ENCODE measurements around the gene RSL1D1. TPM values are rescaled to one million over a fixed set of nuclear protein-coding genes. Genes with fewer than 3 reads are reported as not detected.

The RSL1D1 gene
- total RNA-seq, 1 donor from 2014 or later: 86.9 TPM

DNA sequence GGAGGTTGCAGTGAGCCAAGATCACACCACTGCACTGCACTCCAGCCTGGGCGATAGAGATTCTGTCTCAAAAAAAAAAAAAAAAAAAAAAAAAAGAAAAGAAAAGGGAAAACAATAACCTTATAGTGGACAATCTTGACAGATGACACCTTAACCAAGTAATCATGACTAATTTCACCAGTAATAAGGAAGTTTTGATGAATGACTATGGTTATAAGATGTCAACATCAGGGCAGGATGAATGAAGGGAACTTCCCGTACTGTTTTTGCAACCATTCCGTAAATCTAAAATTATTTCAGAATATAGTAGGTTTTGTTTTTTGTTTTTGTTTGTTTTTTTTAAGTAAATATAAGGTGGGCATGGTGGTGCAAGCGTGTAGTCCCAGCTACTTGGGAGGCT lies 41.4 kb upstream of the RSL1D1 start:
- Mint-ChIP-seq H3K27me3 (ENCODE audit: unreplicated experiment) (peaks cover 4% of the 10 kb centered on the region), H3K36me3 (ENCODE audit: low read depth, unreplicated experiment) (peaks cover 6% of the 10 kb centered on the region), H3K4me3 (ENCODE audit: unreplicated experiment) (no peak overlapping the region), H3K27ac (ENCODE audit: unreplicated experiment) (no peak overlapping the region), H3K9me3 (ENCODE audit: unreplicated experiment) (no peaks in the 10 kb centered on the region), H3K4me1 (ENCODE audit: unreplicated experiment) (no peaks in the 10 kb centered on the region)
- TF ChIP-seq, protein P1, sequence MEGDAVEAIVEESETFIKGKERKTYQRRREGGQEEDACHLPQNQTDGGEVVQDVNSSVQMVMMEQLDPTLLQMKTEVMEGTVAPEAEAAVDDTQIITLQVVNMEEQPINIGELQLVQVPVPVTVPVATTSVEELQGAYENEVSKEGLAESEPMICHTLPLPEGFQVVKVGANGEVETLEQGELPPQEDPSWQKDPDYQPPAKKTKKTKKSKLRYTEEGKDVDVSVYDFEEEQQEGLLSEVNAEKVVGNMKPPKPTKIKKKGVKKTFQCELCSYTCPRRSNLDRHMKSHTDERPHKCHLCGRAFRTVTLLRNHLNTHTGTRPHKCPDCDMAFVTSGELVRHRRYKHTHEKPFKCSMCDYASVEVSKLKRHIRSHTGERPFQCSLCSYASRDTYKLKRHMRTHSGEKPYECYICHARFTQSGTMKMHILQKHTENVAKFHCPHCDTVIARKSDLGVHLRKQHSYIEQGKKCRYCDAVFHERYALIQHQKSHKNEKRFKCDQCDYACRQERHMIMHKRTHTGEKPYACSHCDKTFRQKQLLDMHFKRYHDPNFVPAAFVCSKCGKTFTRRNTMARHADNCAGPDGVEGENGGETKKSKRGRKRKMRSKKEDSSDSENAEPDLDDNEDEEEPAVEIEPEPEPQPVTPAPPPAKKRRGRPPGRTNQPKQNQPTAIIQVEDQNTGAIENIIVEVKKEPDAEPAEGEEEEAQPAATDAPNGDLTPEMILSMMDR (IDR thresholded peaks at IDR 0.05; ENCODE audit: unreplicated experiment): no peak
- no peak for DNase-seq (ENCODE audit: low spot score)

DNA sequence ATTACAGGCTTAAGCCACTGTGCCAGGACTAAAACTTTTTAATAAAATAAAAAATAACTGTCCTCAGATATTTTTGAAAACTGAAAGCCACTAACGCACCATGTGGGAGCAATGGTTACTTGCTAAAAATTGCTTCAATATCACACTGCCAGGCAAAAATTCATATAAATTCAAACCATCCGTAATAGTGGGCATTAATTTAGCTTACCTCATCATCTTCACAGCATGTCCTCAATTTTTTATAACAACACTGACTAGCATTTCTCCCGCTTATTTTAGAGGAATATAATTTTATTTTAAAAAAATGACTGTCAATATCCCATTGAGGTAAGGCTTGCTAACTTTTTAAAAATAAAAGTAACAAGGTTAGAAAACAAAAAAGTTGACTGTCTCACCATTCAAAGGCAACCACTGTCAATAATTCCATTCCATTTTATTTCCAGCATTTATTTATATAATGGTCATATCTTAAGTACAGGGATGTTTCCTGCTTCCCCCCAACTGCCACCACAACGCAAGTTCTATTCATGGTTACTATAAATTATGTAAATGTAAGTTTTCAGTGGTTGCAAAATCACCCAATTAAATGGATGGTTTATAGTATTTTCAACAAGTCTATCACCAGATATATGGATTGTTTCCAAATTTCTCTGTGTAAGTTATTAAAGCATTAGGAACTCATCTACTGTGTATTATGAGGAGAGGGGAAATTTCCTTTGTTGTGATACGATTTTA lies 39.1 kb upstream of the RSL1D1 start:
- Mint-ChIP-seq H3K36me3 (ENCODE audit: low read depth, unreplicated experiment) (peaks cover 25% of the 10 kb centered on the region), H3K27me3 (ENCODE audit: unreplicated experiment) (peaks cover 4% of the 10 kb centered on the region), H3K4me3 (ENCODE audit: unreplicated experiment) (no peak overlapping the region), H3K9me3 (ENCODE audit: unreplicated experiment) (no peaks in the 10 kb centered on the region), H3K4me1 (ENCODE audit: unreplicated experiment) (no peaks in the 10 kb centered on the region), H3K27ac (ENCODE audit: unreplicated experiment) (no peak overlapping the region)
- TF ChIP-seq, protein P1 (IDR thresholded peaks at IDR 0.05; ENCODE audit: unreplicated experiment): no peak
- no peak for DNase-seq (ENCODE audit: low spot score)

DNA sequence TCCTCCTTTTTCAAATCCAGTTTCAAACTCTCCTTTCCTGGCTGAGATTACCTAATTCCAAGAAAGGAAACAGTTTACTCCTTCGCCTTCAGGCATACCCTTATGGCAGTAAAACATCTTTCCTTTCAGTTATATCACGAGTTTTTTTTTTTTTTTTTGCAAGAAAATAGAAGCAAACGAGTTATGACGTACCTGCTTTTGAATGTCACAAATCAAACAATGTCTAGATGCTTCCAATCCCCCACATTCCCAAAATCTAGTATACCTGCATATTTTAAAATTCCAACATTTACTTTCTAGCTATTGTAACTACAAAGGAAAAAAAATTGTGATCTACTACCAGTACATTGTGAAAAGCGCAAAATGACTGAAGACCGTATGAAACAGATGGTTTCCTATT lies 35.5 kb upstream of the RSL1D1 start:
- H3K9me3 Mint-ChIP-seq (ENCODE audit: unreplicated experiment): no peaks in the 10 kb centered on the region
- no peak overlapping the region for H3K27ac Mint-ChIP-seq (ENCODE audit: unreplicated experiment)
- peaks cover 21% of the 10 kb centered on the region for H3K36me3 Mint-ChIP-seq (ENCODE audit: low read depth, unreplicated experiment)
- no peak for DNase-seq (ENCODE audit: low spot score)
- H3K27me3 Mint-ChIP-seq (ENCODE audit: unreplicated experiment): peaks cover 4% of the 10 kb centered on the region
- TF ChIP-seq, protein P1 (IDR thresholded peaks at IDR 0.05; ENCODE audit: unreplicated experiment): no peak
- peak overlapping the region; percentile 14 for H3K4me3 Mint-ChIP-seq (ENCODE audit: unreplicated experiment)
- no peaks in the 10 kb centered on the region for H3K4me1 Mint-ChIP-seq (ENCODE audit: unreplicated experiment)

DNA sequence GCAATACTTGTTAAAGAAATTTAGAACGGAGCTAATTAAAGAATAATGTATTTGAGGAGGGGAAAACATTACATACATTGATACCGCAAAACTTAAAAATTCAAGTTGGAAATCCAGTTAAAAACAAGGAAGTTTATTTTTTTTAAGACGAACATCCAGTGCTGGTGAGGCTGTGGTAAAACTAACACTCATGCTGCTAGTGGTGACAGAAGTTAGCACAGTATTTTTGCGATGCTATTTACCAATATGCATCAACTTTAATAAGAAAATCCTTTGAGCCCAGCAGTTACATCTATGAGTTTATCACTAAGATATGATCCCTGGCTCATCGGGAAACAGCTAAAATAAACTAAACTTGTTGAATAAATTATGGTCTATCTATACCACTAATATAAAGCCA lies 32.7 kb upstream of the RSL1D1 start:
- H3K36me3 Mint-ChIP-seq (ENCODE audit: low read depth, unreplicated experiment): peaks cover 21% of the 10 kb centered on the region
- no peaks in the 10 kb centered on the region for H3K4me1 Mint-ChIP-seq (ENCODE audit: unreplicated experiment)
- TF ChIP-seq, protein P1 (IDR thresholded peaks at IDR 0.05; ENCODE audit: unreplicated experiment): no peak
- no peak overlapping the region for H3K27ac Mint-ChIP-seq (ENCODE audit: unreplicated experiment)
- no peaks in the 10 kb centered on the region for H3K9me3 Mint-ChIP-seq (ENCODE audit: unreplicated experiment)
- DNase-seq (ENCODE audit: low spot score): no peak
- H3K27me3 Mint-ChIP-seq (ENCODE audit: unreplicated experiment): peaks cover 4% of the 10 kb centered on the region
- H3K4me3 Mint-ChIP-seq (ENCODE audit: unreplicated experiment): no peak overlapping the region

DNA sequence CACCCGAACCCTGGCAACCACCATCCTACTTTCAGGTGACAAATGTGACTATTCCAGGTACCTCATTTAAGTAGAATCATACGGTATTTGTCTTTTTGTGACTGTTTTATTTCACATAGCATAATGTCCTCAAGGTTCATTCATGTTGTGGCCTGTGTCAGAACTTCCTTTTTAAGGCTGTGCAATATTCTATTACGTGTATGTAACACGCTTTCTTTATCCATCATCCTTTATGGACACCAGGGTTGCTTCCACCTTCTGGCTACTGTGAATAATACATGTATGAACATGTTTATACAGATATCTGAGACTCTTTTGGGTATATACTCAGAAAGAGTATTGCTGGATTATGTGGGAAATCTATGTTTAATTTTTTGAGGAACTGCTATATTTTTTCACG lies 28.7 kb upstream of the RSL1D1 start:
- no peak overlapping the region for H3K27ac Mint-ChIP-seq (ENCODE audit: unreplicated experiment)
- DNase-seq (ENCODE audit: low spot score): no peak
- TF ChIP-seq, protein P1 (IDR thresholded peaks at IDR 0.05; ENCODE audit: unreplicated experiment): no peak
- peaks cover 4% of the 10 kb centered on the region for H3K4me1 Mint-ChIP-seq (ENCODE audit: unreplicated experiment)
- no peaks in the 10 kb centered on the region for H3K9me3 Mint-ChIP-seq (ENCODE audit: unreplicated experiment)
- peaks cover 8% of the 10 kb centered on the region for H3K36me3 Mint-ChIP-seq (ENCODE audit: low read depth, unreplicated experiment)
- H3K27me3 Mint-ChIP-seq (ENCODE audit: unreplicated experiment): peaks cover under 1% of the 10 kb centered on the region
- H3K4me3 Mint-ChIP-seq (ENCODE audit: unreplicated experiment): no peak overlapping the region
